Stimulated activated CD4-positive, alpha-beta T cell treated with anti-CD3 and anti-CD28 coated beads, Interleukin-4, amount 100 ng/mL, for 24 hours (primary cell): ENCODE data around the gene SPATS2.

Source experiments
- DNase-seq: peaks from one replicate; pipeline ENCODE4 v3.0.0-alpha.2; 2020

Gene SPATS2

GRCh38 chr12:49560695-49561094 lies 193.4 kb downstream of the SPATS2 start:
- no peak for DNase-seq

- DNase-seq = no peak
Measured at GRCh38 chr12:49562233-49562632, 195.0 kb downstream of the SPATS2 start.

- no peak for DNase-seq
Measured at GRCh38 chr12:49562831-49563230, 195.6 kb downstream of the SPATS2 start.

- DNase-seq = no peak
Measured at GRCh38 chr12:49563951-49564685, 196.9 kb downstream of the SPATS2 start.

- no peak for DNase-seq
Measured at GRCh38 chr12:49564686-49565405, 197.6 kb downstream of the SPATS2 start.

GRCh38 chr12:49565406-49566265 lies 198.4 kb downstream of the SPATS2 start:
- DNase-seq = no peak

GRCh38 chr12:49566361-49566760 lies 199.1 kb downstream of the SPATS2 start:
- DNase-seq = no peak

GRCh38 chr12:49567302-49567610 lies 200.0 kb downstream of the SPATS2 start:
- DNase-seq = no peak

GRCh38 chr12:49567611-49568441 lies 200.6 kb downstream of the SPATS2 start, which contains the start of gene MCRS1:
MCRS1 (minus strand) TSS chr12:49568142; CDS start chr12:49566731, 1,411 bp downstream.
- DNase-seq = peak; percentile 91

GRCh38 chr12:49568442-49569162 lies 201.3 kb downstream of the SPATS2 start:
- no peak for DNase-seq
